Panc1 (cell line): ENCODE measurements around the gene EIF2S3. TPM values are rescaled to one million over a fixed set of nuclear protein-coding genes. Genes with fewer than 3 reads are reported as not detected.

Experiments
- ATAC-seq: fragments of 200-7000 bp; cut with Tn5 transposase; 2 replicates; pipeline ENCODE4 v1.9.1; 2020; ENCODE audit warnings: mild to moderate bottlenecking, moderate library complexity
- BruUV-seq: library from RNA; stranded (reverse); fragments of 400-500 nt; replicated peaks from 2 replicates; lab custom pipeline; 2021; lab: Mats Ljungman, UMichigan
- CTCF ChIA-PET: fragments of 300-600 bp; sonication (Branson Sonifier 250); formaldehyde crosslinking; loops from one replicate; lab custom pipeline; 2022; ENCODE audit warnings: antibody characterized with exemption; lab: Charles Lee
- POLR2A ChIA-PET: fragments of 300-600 bp; sonication (Branson Sonifier 250); formaldehyde crosslinking; loops from one replicate; lab custom pipeline; 2022; ENCODE audit warnings: antibody characterized with exemption; lab: Charles Lee
- DNase-seq: peaks from one replicate; pipeline ENCODE4 v3.0.0-alpha.2; 2010; ENCODE audit warnings: low read depth, low spot score
- H3K27ac ChIP-seq: 2 replicates; pipeline ENCODE4 v1.5.1; 2011; ENCODE audit warnings: mild to moderate bottlenecking, low read length, inconsistent platforms
- H3K27me3 ChIP-seq: fragments of 200-500 bp; sonication (Bioruptor generic); 2 replicates; pipeline ENCODE4 v1.6.0; 2014; ENCODE audit warnings: low read length, inconsistent platforms; ENCODE audit not compliant: control insufficient read depth, insufficient read depth
- H3K36me3 ChIP-seq: fragments of 200-500 bp; sonication (Bioruptor generic); 2 replicates; pipeline ENCODE4 v1.5.1; 2014; ENCODE audit warnings: inconsistent platforms, mild to moderate bottlenecking, low read length, moderate library complexity; ENCODE audit not compliant: control insufficient read depth, insufficient read depth
- H3K4me1 ChIP-seq: 2 replicates; pipeline ENCODE4 v1.5.1; 2011; ENCODE audit warnings: inconsistent platforms, mild to moderate bottlenecking, low read length, moderate library complexity; ENCODE audit not compliant: control insufficient read depth, insufficient read depth
- H3K4me3 ChIP-seq, 2 experiments: 2 replicates each; pipeline ENCODE4 v1.5.1; 2011 to 2012; ENCODE audit warnings: low read depth in 2 of 2, low read length in 2 of 2, mild to moderate bottlenecking in 2 of 2, inconsistent platforms in 1 of 2, moderate library complexity in 1 of 2
- H3K9me3 ChIP-seq: fragments of 200-500 bp; sonication (Bioruptor generic); 2 replicates; pipeline ENCODE4 v1.5.1; 2014; ENCODE audit warnings: low read depth, mild to moderate bottlenecking, inconsistent platforms, low read length, moderate library complexity; ENCODE audit not compliant: control insufficient read depth, insufficient read depth
- POLR2AphosphoS5 ChIP-seq: IDR thresholded peaks from 2 replicates; pipeline ENCODE4 v1.6.1; 2012; ENCODE audit warnings: mild to moderate bottlenecking, low read depth, low read length, moderate library complexity
- SIN3A ChIP-seq: IDR thresholded peaks from 2 replicates; pipeline ENCODE4 v1.6.1; 2012; ENCODE audit warnings: low read depth, mild to moderate bottlenecking, low read length, moderate library complexity, borderline replicate concordance; ENCODE audit not compliant: insufficient read depth
- TCF7L2 ChIP-seq: IDR thresholded peaks from 2 replicates; pipeline ENCODE4 v1.6.1; 2011; ENCODE audit warnings: mild to moderate bottlenecking, low read depth, low read length, inconsistent platforms
- in situ Hi-C: cut with HindIII; loops from 2 replicates; pipeline ENCODE4 v1.10.0; 2016; ENCODE audit warnings: low sequenced_read_pairs, low pct_unique_long_range_greater_than_20kb
- intact Hi-C: fragments of 100-400 bp; cut with micrococcal nuclease; formaldehyde crosslinking; loops from one replicate; pipeline ENCODE4 v1.10.0; 2022; ENCODE audit not compliant: unreplicated experiment
- total RNA-seq: library from RNA; stranded (reverse); gene quantifications from one replicate; pipeline ENCODE4 v1.2.1, GENCODE V29; 2021; ENCODE audit not compliant: unreplicated experiment
- TF ChIP-seq, protein P1 (sequence below): fragments of 450-650 bp; IDR thresholded peaks from 2 replicates; pipeline ENCODE4 v1.5.1; 2017; ENCODE audit warnings: mild to moderate bottlenecking
- TF ChIP-seq, protein P2 (sequence below), 2 experiments: IDR thresholded peaks; 2 replicates each; pipeline ENCODE4 v1.6.1; 2011 to 2012; ENCODE audit warnings: low read depth in 2 of 2, control low read depth in 1 of 2, low read length in 1 of 2, mild to moderate bottlenecking in 1 of 2, moderate library complexity in 1 of 2; ENCODE audit not compliant: insufficient read depth in 1 of 2

The EIF2S3 gene
- total RNA-seq, 1 experiment from 2014 or later, result 154 TPM

DNA sequence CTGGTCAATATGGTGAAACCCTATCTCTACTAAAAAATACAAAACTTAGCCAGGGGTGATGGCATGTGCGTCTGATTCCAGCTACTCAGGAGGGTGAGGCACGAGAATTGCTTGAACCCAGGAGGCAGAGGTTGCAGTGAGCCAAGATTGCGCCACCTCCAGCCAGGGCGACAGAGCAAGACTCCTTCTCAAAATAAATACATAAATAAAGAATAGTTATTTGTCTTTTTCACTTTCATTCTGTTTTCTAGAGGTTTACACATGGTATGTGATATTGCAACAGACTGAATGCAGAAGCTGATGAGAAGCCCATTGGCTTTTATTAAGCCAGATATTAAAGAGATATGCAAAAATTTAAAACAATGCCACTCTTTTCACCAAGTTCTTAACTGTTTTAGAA is 35.9 kb upstream of the EIF2S3 start:
- no peak overlapping the region for H3K27ac ChIP-seq
- no peaks in the 10 kb centered on the region for H3K27me3 ChIP-seq
- ChIA-PET CTCF (no interaction called here), POLR2A (no interaction called here)
- H3K36me3 ChIP-seq, result no peaks in the 10 kb centered on the region
- H3K4me1 ChIP-seq, result no peaks in the 10 kb centered on the region
- DNase-seq (no peak), ATAC-seq (no peak)
- no TSS peak for BruUV-seq
- H3K9me3 ChIP-seq, result no peaks in the 10 kb centered on the region
- intact Hi-C loops, result no loop called here
- no peak overlapping the region for H3K4me3 ChIP-seq
- in situ Hi-C loops, result no loop called here
- TF ChIP-seq SIN3A, result no peak
- no peak for TF ChIP-seq TCF7L2
- no peak for TF ChIP-seq POLR2AphosphoS5
- TF ChIP-seq, protein P1, sequence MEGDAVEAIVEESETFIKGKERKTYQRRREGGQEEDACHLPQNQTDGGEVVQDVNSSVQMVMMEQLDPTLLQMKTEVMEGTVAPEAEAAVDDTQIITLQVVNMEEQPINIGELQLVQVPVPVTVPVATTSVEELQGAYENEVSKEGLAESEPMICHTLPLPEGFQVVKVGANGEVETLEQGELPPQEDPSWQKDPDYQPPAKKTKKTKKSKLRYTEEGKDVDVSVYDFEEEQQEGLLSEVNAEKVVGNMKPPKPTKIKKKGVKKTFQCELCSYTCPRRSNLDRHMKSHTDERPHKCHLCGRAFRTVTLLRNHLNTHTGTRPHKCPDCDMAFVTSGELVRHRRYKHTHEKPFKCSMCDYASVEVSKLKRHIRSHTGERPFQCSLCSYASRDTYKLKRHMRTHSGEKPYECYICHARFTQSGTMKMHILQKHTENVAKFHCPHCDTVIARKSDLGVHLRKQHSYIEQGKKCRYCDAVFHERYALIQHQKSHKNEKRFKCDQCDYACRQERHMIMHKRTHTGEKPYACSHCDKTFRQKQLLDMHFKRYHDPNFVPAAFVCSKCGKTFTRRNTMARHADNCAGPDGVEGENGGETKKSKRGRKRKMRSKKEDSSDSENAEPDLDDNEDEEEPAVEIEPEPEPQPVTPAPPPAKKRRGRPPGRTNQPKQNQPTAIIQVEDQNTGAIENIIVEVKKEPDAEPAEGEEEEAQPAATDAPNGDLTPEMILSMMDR, result no peak
- TF ChIP-seq, protein P2, sequence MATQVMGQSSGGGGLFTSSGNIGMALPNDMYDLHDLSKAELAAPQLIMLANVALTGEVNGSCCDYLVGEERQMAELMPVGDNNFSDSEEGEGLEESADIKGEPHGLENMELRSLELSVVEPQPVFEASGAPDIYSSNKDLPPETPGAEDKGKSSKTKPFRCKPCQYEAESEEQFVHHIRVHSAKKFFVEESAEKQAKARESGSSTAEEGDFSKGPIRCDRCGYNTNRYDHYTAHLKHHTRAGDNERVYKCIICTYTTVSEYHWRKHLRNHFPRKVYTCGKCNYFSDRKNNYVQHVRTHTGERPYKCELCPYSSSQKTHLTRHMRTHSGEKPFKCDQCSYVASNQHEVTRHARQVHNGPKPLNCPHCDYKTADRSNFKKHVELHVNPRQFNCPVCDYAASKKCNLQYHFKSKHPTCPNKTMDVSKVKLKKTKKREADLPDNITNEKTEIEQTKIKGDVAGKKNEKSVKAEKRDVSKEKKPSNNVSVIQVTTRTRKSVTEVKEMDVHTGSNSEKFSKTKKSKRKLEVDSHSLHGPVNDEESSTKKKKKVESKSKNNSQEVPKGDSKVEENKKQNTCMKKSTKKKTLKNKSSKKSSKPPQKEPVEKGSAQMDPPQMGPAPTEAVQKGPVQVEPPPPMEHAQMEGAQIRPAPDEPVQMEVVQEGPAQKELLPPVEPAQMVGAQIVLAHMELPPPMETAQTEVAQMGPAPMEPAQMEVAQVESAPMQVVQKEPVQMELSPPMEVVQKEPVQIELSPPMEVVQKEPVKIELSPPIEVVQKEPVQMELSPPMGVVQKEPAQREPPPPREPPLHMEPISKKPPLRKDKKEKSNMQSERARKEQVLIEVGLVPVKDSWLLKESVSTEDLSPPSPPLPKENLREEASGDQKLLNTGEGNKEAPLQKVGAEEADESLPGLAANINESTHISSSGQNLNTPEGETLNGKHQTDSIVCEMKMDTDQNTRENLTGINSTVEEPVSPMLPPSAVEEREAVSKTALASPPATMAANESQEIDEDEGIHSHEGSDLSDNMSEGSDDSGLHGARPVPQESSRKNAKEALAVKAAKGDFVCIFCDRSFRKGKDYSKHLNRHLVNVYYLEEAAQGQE (IDR thresholded peaks at IDR 0.05; ENCODE audit: insufficient read depth in 1 of 2, low read depth in 2 of 2, low read length in 1 of 2), result no peak

DNA sequence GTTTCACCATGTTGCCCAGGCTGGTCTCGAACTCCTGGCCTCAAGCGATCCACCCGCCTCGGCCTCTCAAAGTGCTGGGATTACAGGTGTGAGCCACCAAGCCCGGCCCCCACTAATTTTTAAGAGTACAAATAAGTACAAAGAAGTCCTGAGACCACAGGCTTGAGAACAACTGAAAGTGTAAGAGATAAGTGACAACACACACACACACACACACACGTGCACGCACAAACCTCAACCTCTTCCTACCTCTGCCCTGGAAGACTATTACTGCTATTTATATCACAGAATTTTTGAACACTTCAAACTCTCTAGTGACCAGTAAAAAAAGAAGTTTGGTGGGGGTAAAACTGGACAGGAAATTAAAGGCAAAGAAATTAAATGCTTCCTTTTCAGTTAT is 35.3 kb upstream of the EIF2S3 start:
- intact Hi-C loops, result no loop called here
- ATAC-seq (no peak), DNase-seq (no peak)
- Histone ChIP-seq H3K4me3 (no peak overlapping the region), H3K27me3 (no peaks in the 10 kb centered on the region), H3K36me3 (no peaks in the 10 kb centered on the region), H3K9me3 (no peaks in the 10 kb centered on the region), H3K4me1 (no peaks in the 10 kb centered on the region), H3K27ac (no peak overlapping the region)
- in situ Hi-C loops, result no loop called here
- no peak for TF ChIP-seq TCF7L2
- TF ChIP-seq, protein P1, result no peak
- TF ChIP-seq, protein P2 (IDR thresholded peaks at IDR 0.05; ENCODE audit: insufficient read depth in 1 of 2, low read depth in 2 of 2, low read length in 1 of 2), result no peak
- TF ChIP-seq SIN3A, result no peak
- no peak for TF ChIP-seq POLR2AphosphoS5
- ChIA-PET CTCF (no interaction called here), POLR2A (no interaction called here)
- no TSS peak for BruUV-seq
